ENCODE measurements around the gene OFD1.
A peak's percentile ranks its signal among the peaks of the same experiment; 100 is the strongest.

OFD1 gene

DNA sequence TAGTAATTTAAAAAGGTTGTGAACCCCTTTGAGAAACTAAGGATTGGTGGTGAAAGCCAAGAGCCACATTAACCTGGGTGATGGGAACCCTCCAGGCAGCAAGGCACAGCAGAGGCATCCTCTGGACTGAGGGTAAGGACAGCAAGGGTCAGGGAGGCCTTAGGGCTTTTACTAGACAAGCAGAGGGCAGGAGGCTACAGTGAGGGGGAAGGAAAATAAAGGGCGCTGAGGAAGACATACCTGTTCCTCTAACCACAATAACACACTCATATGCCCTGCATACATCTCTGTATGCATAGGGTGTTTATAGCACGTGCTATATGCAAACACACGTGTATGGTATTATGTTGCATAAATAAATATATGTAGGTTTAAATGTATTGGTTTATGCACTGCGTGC, 63.6 kb downstream of the OFD1 start:
- TF ChIP-seq, protein P1, sequence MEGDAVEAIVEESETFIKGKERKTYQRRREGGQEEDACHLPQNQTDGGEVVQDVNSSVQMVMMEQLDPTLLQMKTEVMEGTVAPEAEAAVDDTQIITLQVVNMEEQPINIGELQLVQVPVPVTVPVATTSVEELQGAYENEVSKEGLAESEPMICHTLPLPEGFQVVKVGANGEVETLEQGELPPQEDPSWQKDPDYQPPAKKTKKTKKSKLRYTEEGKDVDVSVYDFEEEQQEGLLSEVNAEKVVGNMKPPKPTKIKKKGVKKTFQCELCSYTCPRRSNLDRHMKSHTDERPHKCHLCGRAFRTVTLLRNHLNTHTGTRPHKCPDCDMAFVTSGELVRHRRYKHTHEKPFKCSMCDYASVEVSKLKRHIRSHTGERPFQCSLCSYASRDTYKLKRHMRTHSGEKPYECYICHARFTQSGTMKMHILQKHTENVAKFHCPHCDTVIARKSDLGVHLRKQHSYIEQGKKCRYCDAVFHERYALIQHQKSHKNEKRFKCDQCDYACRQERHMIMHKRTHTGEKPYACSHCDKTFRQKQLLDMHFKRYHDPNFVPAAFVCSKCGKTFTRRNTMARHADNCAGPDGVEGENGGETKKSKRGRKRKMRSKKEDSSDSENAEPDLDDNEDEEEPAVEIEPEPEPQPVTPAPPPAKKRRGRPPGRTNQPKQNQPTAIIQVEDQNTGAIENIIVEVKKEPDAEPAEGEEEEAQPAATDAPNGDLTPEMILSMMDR (IDR thresholded peaks at IDR 0.05; ENCODE audit: control insufficient read depth, extremely low read depth, insufficient read depth): no peak
- H3K4me3 ChIP-seq (ENCODE audit: low read depth, low read length): no peak overlapping the region
- no peak for DNase-seq (ENCODE audit: low read depth)

- TF ChIP-seq, protein P1 (IDR thresholded peaks at IDR 0.05; ENCODE audit: control insufficient read depth, extremely low read depth, insufficient read depth): no peak
- DNase-seq (ENCODE audit: low read depth): no peak
These were observed 68.6 kb downstream of the OFD1 start for GRCh38 chrX:13803116-13803515.

DNA sequence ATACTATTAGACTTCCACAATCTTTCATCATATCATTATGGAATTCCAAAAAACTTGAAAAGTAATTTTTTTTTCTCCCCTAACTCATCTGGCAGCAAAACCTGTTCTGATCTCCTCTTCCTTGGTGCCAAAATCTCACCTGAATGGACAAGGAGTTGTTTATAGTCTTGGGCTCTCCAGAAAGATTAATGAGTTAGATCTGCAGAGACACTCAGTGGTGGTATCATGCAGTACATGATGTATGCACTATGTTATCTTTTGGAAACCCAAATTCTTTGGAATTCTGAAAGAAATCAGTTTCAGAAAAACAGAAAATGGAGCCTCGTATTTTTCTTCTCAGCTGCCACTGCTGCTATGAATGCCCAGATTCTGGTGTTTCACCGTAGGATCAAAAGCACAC, 70.7 kb downstream of the OFD1 start:
- DNase-seq (ENCODE audit: low read depth): no peak

More at GRCh38 chrX:13803116-13803515, 68.6 kb downstream of the OFD1 start:
- no peak overlapping the region for H3K4me3 ChIP-seq (ENCODE audit: low read depth, low read length)

GRCh38 chrX:13808293-13808692, 73.7 kb downstream of the OFD1 start:
- TF ChIP-seq, protein P1 (IDR thresholded peaks at IDR 0.05; ENCODE audit: control insufficient read depth, extremely low read depth, insufficient read depth): no peak
- DNase-seq (ENCODE audit: low read depth): no peak
- no peak overlapping the region for H3K4me3 ChIP-seq (ENCODE audit: low read depth, low read length)

More for the DNA sequence above, 70.7 kb downstream of the OFD1 start:
- TF ChIP-seq, protein P1 (IDR thresholded peaks at IDR 0.05; ENCODE audit: control insufficient read depth, extremely low read depth, insufficient read depth): 0 out of 2 replicates have a peak, but pooled peaks have one; percentile 4
- no peak overlapping the region for H3K4me3 ChIP-seq (ENCODE audit: low read depth, low read length)

- DNase-seq (ENCODE audit: low read depth): no peak
- TF ChIP-seq, protein P1 (IDR thresholded peaks at IDR 0.05; ENCODE audit: control insufficient read depth, extremely low read depth, insufficient read depth): no peak
- H3K4me3 ChIP-seq (ENCODE audit: low read depth, low read length): no peak overlapping the region
These were observed 74.3 kb downstream of the OFD1 start for GRCh38 chrX:13808865-13809264.

DNA sequence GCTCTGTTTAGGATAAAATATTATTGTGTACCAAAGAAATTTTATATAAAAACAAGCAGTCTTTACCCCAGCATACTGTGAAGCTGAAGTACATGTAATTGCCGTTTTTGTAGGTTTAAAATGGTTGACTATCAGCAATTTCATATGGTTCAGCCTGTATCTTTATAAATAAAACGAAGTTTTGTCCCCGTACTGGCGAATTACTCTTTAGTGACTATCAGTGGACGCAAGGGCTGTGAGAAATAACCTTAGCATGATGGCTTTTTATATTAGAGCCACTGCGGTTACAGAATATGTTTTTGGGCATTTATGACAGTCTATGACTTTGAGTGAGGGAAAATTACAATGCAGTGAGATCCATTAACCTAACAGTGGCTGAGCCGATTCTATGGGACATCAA, 81.1 kb downstream of the OFD1 start:
- DNase-seq (ENCODE audit: low read depth): no peak
- TF ChIP-seq, protein P1 (IDR thresholded peaks at IDR 0.05; ENCODE audit: control insufficient read depth, extremely low read depth, insufficient read depth): no peak
- H3K4me3 ChIP-seq (ENCODE audit: low read depth, low read length): no peak overlapping the region

- DNase-seq (ENCODE audit: low read depth): no peak
- H3K4me3 ChIP-seq (ENCODE audit: low read depth, low read length): no peak overlapping the region
- TF ChIP-seq, protein P1 (IDR thresholded peaks at IDR 0.05; ENCODE audit: control insufficient read depth, extremely low read depth, insufficient read depth): no peak
These were observed 81.6 kb downstream of the OFD1 start for GRCh38 chrX:13816176-13816575.

Data from LNCaP clone FGC (cell line).